Karpas-422 (cell line): Measurements from ENCODE around the gene HIVEP3. TPM values are rescaled to one million over a fixed set of nuclear protein-coding genes. Genes with fewer than 3 reads are reported as not detected.

Source experiments
- DNase-seq: peaks from one replicate; pipeline ENCODE4 v3.0.0-alpha.2; 2015
- H2AFZ ChIP-seq: fragments of 200-600 bp; sonication (generic); 2 replicates; pipeline ENCODE4 v1.6.1; 2014; ENCODE audit warnings: antibody characterized with exemption, low read length, mixed read lengths
- H3K27ac ChIP-seq: fragments of 200-600 bp; sonication (generic); 2 replicates; pipeline ENCODE4 v1.5.1; 2014; ENCODE audit warnings: mild to moderate bottlenecking, low read length, moderate library complexity
- H3K27me3 ChIP-seq: fragments of 200-600 bp; sonication (generic); 2 replicates; pipeline ENCODE4 v1.6.1; 2014; ENCODE audit warnings: low read length, mixed read lengths
- H3K36me3 ChIP-seq: fragments of 200-600 bp; sonication (generic); 2 replicates; pipeline ENCODE4 v1.6.1; 2014; ENCODE audit warnings: low read length, mixed read lengths; ENCODE audit not compliant: insufficient read depth
- H3K4me1 ChIP-seq: fragments of 200-600 bp; sonication (generic); 2 replicates; pipeline ENCODE4 v1.6.1; 2014; ENCODE audit warnings: mild to moderate bottlenecking, low read length, mixed read lengths
- H3K4me2 ChIP-seq: fragments of 200-600 bp; sonication (generic); 2 replicates; pipeline ENCODE4 v1.6.1; 2014; ENCODE audit warnings: low read length, low read depth, mild to moderate bottlenecking; ENCODE audit not compliant: poor library complexity, severe bottlenecking
- H3K4me3 ChIP-seq: fragments of 200-600 bp; sonication (generic); 2 replicates; pipeline ENCODE4 v1.5.1; 2014; ENCODE audit warnings: mild to moderate bottlenecking, antibody characterized with exemption, low read length, mixed read lengths
- H3K79me2 ChIP-seq: fragments of 200-600 bp; sonication (generic); 2 replicates; pipeline ENCODE4 v1.6.1; 2014; ENCODE audit warnings: mild to moderate bottlenecking, low read length, mixed read lengths
- H3K9ac ChIP-seq: fragments of 200-600 bp; sonication (generic); 2 replicates; pipeline ENCODE4 v1.6.0; 2014; ENCODE audit warnings: low read length
- H3K9me2 ChIP-seq: fragments of 200-600 bp; sonication (generic), shearing (Covaris generic); replicated peaks from 2 replicates; pipeline ENCODE4 v1.6.0; 2014; ENCODE audit warnings: mild to moderate bottlenecking, low read length, moderate library complexity; ENCODE audit not compliant: insufficient read depth
- H3K9me3 ChIP-seq: fragments of 300-700, 200-600 bp; sonication (generic); 2 replicates; pipeline ENCODE4 v1.6.1; 2014; ENCODE audit warnings: low read length, mixed read lengths
- H4K20me1 ChIP-seq: fragments of 200-600 bp; sonication (generic); 2 replicates; pipeline ENCODE4 v1.6.1; 2014; ENCODE audit warnings: mild to moderate bottlenecking, antibody characterized with exemption, low read length, low read depth; ENCODE audit not compliant: insufficient read depth
- total RNA-seq: library from RNA; depleted of rRNA; stranded (reverse); fragments of >200 nt; shearing (Covaris generic); gene quantifications from 2 replicates; pipeline ENCODE4 v1.2.3, GENCODE V29; 2014; ENCODE audit warnings: low replicate concordance

Gene HIVEP3
- total RNA-seq, 1 experiment from 2014 or later, result 1.3 TPM

DNA sequence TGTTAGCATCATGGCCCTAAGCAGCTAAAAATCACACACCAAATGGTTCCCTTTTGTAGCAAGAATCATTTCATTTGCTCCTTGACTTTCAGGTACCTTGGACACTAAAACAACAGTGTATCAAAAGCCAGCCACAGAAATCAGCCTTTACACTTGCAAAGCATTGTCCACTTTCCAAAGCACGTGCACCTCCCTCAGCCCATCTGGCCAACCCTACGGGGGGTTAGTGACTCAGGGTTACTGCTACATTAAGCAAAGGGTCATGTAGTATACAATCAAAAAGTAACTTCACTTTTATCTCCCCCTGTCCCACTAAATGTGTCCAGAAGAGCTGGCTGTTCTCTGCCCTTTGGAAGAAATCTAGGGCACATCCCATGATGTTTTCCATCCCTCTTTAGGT lies 149.7 kb downstream of the HIVEP3 start:
- Histone ChIP-seq H3K4me2 (peak overlapping the region; percentile 74), H3K4me1 (peaks cover 61% of the 10 kb centered on the region), H3K9me2 (no peaks in the 10 kb centered on the region), H3K27ac (peak overlapping the region; percentile 94), H3K9me3 (no peaks in the 10 kb centered on the region), H3K9ac (peak overlapping the region; percentile 63), H3K4me3 (peak overlapping the region; percentile 29), H3K27me3 (no peaks in the 10 kb centered on the region), H2AFZ (0 out of 2 replicates have a peak overlapping the region, but pooled peaks have one; percentile 11), H4K20me1 (no peaks in the 10 kb centered on the region), H3K36me3 (no peaks in the 10 kb centered on the region), H3K79me2 (no peaks in the 10 kb centered on the region)
- no peak for DNase-seq

DNA sequence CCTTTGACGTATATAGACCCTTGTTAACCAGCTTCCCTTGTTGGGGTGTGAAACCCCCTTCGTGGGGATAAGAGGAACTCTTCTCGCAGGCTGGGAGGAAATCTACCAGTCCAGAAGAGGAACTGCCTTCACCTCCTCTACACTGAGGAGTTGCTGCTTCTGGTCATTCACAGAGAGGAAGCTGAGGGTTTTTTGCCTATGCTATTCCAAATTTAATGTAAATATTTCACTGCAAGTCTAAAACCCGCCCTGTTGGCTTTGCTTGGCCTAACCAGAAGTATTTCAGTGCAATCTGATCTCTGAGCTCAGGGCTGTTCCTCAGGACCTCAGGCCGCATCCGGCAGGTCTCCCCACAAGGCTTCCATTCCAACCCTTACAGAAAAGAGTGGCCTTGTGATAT lies 150.1 kb downstream of the HIVEP3 start:
- H4K20me1 ChIP-seq, result no peaks in the 10 kb centered on the region
- H3K36me3 ChIP-seq, result no peaks in the 10 kb centered on the region
- H3K4me2 ChIP-seq, result peak overlapping the region; percentile 74
- H3K79me2 ChIP-seq, result no peaks in the 10 kb centered on the region
- H3K27ac ChIP-seq, result peak overlapping the region; percentile 94
- 0 out of 2 replicates have a peak overlapping the region, but pooled peaks have one; percentile 11 for H2AFZ ChIP-seq
- H3K9ac ChIP-seq, result peak overlapping the region; percentile 65
- no peaks in the 10 kb centered on the region for H3K27me3 ChIP-seq
- H3K9me2 ChIP-seq, result no peaks in the 10 kb centered on the region
- peak; percentile 95 for DNase-seq
- H3K4me3 ChIP-seq, result peak overlapping the region; percentile 29; the same call in 1 of the 2 replicates
- no peaks in the 10 kb centered on the region for H3K9me3 ChIP-seq
- H3K4me1 ChIP-seq, result peaks cover 66% of the 10 kb centered on the region

DNA sequence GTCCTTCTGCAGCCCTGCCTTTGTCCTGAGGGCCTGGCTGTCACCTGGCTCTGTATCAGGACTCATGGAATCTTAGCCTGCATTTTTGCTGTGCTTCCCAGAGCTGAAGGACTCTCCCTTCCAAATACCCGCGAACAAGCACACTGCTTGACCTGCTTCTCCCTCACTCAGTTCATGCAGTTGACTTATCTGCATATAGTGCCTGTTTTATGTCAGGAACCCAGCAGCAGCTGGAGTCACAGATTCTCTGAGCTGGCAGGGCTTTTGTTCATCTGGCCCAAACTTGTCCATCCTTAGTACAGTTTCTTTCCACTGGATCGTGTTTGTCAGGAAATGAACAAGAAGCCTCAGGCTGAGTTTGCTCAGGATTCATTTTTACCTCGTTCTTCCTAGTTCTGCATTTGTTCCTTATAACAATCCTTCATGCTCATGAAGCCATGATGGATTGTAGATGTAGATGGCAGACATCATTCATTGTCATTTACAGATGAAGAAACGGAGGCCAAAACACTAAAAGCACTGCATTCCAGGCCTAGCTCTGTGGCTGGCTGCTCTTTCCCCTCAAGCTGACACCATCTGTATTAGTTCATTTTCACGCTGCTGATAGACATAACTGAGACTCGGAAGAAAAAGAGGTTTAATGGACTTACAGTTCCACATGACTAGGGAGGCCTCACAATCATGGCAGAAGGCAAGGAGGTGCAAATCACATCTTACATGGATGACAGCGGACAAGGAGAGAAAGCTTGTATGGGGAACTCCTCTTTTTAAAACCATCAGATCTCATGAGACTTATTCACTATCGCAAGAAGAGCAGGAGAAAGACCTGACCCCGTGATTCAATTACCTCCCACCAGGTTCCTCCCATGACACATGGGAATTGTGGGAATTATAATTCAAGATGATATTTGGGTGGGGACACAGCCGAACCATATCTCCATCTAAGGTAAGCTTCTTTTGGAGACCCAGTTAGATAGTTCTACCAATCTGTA lies 150.9 kb downstream of the HIVEP3 start:
- H3K9me3 ChIP-seq, result no peaks in the 10 kb centered on the region
- H3K9ac ChIP-seq, result peak overlapping the region; percentile 65
- DNase-seq, result peak; percentile 62
- no peaks in the 10 kb centered on the region for H3K9me2 ChIP-seq
- peak overlapping the region; percentile 74 for H3K4me2 ChIP-seq
- no peaks in the 10 kb centered on the region for H3K79me2 ChIP-seq
- H3K4me1 ChIP-seq, result peaks cover 73% of the 10 kb centered on the region
- no peak overlapping the region for H2AFZ ChIP-seq
- H4K20me1 ChIP-seq, result no peaks in the 10 kb centered on the region
- H3K27ac ChIP-seq, result peak overlapping the region; percentile 94
- H3K4me3 ChIP-seq, result peak overlapping the region; percentile 15; the same call in 1 of the 2 replicates
- no peaks in the 10 kb centered on the region for H3K36me3 ChIP-seq
- H3K27me3 ChIP-seq, result no peaks in the 10 kb centered on the region

DNA sequence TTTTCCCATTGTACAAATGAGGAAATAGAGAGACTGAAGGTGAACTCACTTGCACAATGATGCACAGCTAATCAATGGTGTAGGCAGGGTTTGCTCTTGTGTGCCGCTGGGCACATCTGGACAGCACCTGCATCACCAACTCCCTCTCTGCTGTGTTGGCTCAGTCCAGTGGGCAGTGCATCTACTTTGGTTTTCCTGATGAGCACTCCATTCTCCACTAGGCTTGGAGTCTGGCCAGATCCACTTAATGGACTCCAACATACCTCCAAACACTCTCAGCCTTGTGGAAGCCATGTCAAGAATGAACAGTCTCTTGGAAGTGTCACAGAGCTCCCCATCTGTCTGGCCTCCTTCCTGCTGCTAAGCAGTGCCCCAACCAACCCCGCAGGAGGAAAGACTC lies 152.2 kb downstream of the HIVEP3 start:
- Histone ChIP-seq H3K9ac (peak overlapping the region; percentile 65; the same call in 1 of the 2 replicates), H2AFZ (0 out of 2 replicates have a peak overlapping the region, but pooled peaks have one; percentile 4), H3K9me2 (no peaks in the 10 kb centered on the region), H3K79me2 (no peaks in the 10 kb centered on the region), H3K36me3 (no peaks in the 10 kb centered on the region), H4K20me1 (no peaks in the 10 kb centered on the region), H3K27me3 (no peaks in the 10 kb centered on the region), H3K4me1 (peaks cover 73% of the 10 kb centered on the region), H3K9me3 (no peaks in the 10 kb centered on the region), H3K4me3 (no peak overlapping the region), H3K27ac (peak overlapping the region; percentile 94), H3K4me2 (peak overlapping the region; percentile 74)
- DNase-seq, result no peak

DNA sequence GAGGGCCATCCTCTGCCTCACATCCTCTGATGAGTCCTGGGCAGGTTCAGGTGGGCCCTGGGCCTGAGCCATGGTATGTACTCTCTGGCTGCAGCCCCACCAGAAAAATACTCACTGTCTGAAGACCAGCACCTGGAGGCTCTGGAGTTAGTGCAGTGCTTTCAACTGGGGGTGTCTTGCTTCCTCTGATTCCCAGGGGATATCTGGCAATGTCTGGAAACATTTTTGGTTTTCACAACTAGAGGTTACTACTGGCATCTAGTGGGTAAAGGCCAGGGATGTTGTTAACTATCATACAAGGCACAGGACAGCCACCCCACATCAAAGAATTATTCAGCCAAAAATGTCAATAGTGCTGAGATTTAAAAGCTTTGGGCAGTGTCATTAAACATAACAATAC lies 152.7 kb downstream of the HIVEP3 start:
- peak; percentile 74 for DNase-seq
- no peaks in the 10 kb centered on the region for H3K36me3 ChIP-seq
- H4K20me1 ChIP-seq, result no peaks in the 10 kb centered on the region
- H3K27ac ChIP-seq, result peak overlapping the region; percentile 94
- H3K79me2 ChIP-seq, result no peaks in the 10 kb centered on the region
- H3K9me3 ChIP-seq, result no peaks in the 10 kb centered on the region
- peaks cover 73% of the 10 kb centered on the region for H3K4me1 ChIP-seq
- no peaks in the 10 kb centered on the region for H3K27me3 ChIP-seq
- no peaks in the 10 kb centered on the region for H3K9me2 ChIP-seq
- H3K4me2 ChIP-seq, result peak overlapping the region; percentile 74
- 0 out of 2 replicates have a peak overlapping the region, but pooled peaks have one; percentile 4 for H2AFZ ChIP-seq
- H3K4me3 ChIP-seq, result no peak overlapping the region
- peak overlapping the region; percentile 65 for H3K9ac ChIP-seq

DNA sequence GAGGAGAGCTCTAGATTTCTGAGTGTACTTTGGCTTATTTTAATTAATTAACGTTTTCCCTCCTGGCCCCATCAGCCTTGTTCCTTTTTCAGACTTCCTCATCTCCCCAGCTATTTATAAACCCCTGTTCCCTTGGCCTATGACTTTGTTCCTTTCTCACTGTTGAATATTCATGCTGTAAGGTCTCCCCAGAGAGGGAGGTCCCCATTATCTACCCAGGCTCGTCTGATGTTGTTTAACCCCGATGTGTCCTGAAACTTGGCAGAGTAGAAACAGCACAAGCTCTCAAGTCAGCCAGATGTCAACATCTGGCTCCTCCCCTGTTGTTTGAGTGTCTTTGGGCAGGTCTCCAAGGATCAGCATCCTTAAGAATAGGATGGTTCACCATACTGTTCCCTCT lies 153.6 kb downstream of the HIVEP3 start:
- H3K4me2 ChIP-seq, result peak overlapping the region; percentile 74
- H3K27me3 ChIP-seq, result no peaks in the 10 kb centered on the region
- no peaks in the 10 kb centered on the region for H3K36me3 ChIP-seq
- no peaks in the 10 kb centered on the region for H4K20me1 ChIP-seq
- peaks cover 76% of the 10 kb centered on the region for H3K4me1 ChIP-seq
- no peaks in the 10 kb centered on the region for H3K79me2 ChIP-seq
- peak overlapping the region; percentile 53; the same call in 1 of the 2 replicates for H2AFZ ChIP-seq
- peak overlapping the region; percentile 65 for H3K9ac ChIP-seq
- no peaks in the 10 kb centered on the region for H3K9me2 ChIP-seq
- H3K27ac ChIP-seq, result peak overlapping the region; percentile 94
- peak overlapping the region; percentile 51 for H3K4me3 ChIP-seq
- no peaks in the 10 kb centered on the region for H3K9me3 ChIP-seq
- DNase-seq, result peak; percentile 92

DNA sequence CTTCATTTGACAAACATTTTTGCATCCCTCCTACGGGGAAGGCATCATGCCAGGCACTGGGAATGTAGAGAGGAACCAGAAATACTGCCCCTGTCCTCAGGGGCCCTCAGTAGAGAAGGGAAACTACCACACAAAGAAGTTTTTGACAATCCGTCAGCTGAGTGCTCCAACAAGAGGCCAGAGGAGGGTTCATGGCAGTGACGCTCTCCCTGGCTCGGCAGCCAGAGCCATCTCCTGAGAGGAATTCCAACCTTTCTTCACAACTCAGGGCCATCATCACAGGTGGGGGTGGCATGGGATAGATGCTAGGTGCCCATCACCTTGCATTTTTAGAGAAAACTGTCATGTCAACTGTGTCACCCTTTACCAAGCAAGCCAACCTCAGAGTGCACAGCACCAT lies 154.1 kb downstream of the HIVEP3 start:
- Histone ChIP-seq H3K9me3 (no peaks in the 10 kb centered on the region), H3K27ac (peak overlapping the region; percentile 94), H2AFZ (peak overlapping the region; percentile 53; the same call in 1 of the 2 replicates), H3K4me1 (peaks cover 79% of the 10 kb centered on the region), H3K4me2 (peak overlapping the region; percentile 74), H3K79me2 (no peaks in the 10 kb centered on the region), H3K27me3 (no peaks in the 10 kb centered on the region), H3K9ac (peak overlapping the region; percentile 65), H3K9me2 (no peaks in the 10 kb centered on the region), H3K4me3 (peak overlapping the region; percentile 51), H4K20me1 (no peaks in the 10 kb centered on the region), H3K36me3 (no peaks in the 10 kb centered on the region)
- peak; percentile 69 for DNase-seq

DNA sequence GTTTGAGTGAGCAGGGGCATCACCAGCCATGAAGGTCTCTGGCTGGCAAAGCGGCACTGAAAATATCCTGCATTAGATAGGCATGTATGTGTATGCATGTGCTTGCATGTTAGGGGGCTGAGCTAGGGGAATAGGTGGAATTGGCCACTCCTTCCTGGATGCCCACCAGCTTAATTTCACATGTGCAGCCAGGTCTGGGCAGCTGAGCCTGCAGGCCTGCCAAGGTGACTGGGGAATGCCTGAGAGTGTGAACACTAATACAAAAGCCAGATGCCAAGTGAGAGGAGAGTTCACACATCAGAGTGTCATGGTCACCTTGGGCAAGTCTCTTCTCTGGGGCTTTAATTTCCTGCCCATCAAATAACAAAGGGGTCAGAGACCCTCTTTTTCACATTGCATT lies 155.9 kb downstream of the HIVEP3 start:
- DNase-seq, result no peak
- H3K9ac ChIP-seq, result no peak overlapping the region
- H2AFZ ChIP-seq, result no peak overlapping the region
- no peaks in the 10 kb centered on the region for H4K20me1 ChIP-seq
- H3K36me3 ChIP-seq, result no peaks in the 10 kb centered on the region
- H3K9me3 ChIP-seq, result no peaks in the 10 kb centered on the region
- H3K79me2 ChIP-seq, result no peaks in the 10 kb centered on the region
- no peak overlapping the region for H3K4me3 ChIP-seq
- no peaks in the 10 kb centered on the region for H3K9me2 ChIP-seq
- no peak overlapping the region for H3K27ac ChIP-seq
- no peaks in the 10 kb centered on the region for H3K27me3 ChIP-seq
- H3K4me1 ChIP-seq, result peaks cover 60% of the 10 kb centered on the region
- H3K4me2 ChIP-seq, result no peak overlapping the region
